HG03460 (cell line): Measurements from ENCODE around the gene TNFSF9.

Experiments
- ATAC-seq: cut with Tn5 transposase; IDR thresholded peaks from one replicate; pipeline ENCODE4 v1.9.1; 2021; ENCODE audit not compliant: unreplicated experiment

TNFSF9 gene, protein sequence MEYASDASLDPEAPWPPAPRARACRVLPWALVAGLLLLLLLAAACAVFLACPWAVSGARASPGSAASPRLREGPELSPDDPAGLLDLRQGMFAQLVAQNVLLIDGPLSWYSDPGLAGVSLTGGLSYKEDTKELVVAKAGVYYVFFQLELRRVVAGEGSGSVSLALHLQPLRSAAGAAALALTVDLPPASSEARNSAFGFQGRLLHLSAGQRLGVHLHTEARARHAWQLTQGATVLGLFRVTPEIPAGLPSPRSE

DNA sequence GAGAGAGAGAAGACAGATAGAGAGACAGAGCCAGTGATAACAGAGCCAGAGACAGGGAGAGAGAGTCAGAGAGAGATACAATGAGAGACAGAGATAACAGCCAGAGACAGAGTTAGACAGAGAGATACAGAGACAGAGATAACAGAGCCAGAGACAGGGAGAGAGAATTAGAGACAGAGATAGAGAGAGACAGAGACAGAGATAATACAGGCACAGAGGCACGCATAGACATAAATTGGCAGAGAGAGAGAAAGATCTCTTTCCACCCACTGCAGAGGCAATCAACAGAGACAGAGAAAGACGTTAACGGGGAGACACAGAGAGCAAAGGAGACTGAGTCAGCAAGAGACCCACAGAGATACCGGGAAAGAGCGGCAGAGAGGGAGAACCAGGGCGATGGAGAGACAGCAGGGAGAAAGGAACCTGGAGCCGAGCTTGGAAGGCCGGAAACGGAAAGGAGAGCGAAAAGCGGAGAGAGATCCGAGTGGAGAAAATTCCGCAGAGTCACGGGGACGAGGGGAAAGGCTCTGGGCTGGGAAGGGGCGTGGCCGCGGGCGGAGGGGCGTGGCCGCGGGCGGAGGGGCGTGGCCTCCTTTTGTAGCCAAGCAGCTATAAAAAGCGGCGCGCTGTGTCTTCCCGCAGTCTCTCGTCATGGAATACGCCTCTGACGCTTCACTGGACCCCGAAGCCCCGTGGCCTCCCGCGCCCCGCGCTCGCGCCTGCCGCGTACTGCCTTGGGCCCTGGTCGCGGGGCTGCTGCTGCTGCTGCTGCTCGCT is at the start of gene TNFSF9:
Gene TNFSF9, plus strand, starts transcription at position 641 of the 777 bp plus-strand sequence. Its CDS starts 11 bp downstream, at position 652.
- peak; percentile 28 for ATAC-seq

- peak; percentile 66 for ATAC-seq
Measured at GRCh38 chr19:6481541-6482342, 49.1 kb upstream of the TNFSF9 start, which contains the start of gene DENND1C. Gene DENND1C, minus strand, starts transcription at chr19:6481787. Its CDS starts 92 bp downstream, at chr19:6481695.

GRCh38 chr19:6482343-6482686 is 48.5 kb upstream of the TNFSF9 start:
- ATAC-seq = no peak

GRCh38 chr19:6483235-6483634 is 47.6 kb upstream of the TNFSF9 start:
- ATAC-seq = no peak

DNA sequence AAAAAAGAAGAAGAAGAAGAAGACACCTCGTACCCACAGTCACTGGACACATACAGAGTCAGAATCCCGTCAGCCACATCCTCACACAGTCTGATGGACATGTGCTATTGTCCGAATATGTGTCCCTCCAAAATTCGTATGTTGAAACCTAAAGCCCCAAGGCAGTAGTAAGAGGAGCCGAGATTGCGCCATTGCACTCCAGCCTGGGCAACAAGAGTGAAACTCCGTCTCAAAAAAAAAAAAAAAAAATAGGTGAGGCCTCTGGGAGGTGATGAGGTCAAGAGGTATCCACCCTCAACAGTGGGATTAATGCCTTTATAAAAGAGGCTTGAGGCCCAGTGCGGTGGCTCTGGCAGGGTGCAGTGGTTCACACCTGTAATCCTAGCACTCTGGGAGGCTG is 46.6 kb upstream of the TNFSF9 start:
- no peak for ATAC-seq

GRCh38 chr19:6484831-6485230 is 46.0 kb upstream of the TNFSF9 start:
- ATAC-seq = no peak

GRCh38 chr19:6489278-6490061 is 41.4 kb upstream of the TNFSF9 start:
- ATAC-seq = no peak

DNA sequence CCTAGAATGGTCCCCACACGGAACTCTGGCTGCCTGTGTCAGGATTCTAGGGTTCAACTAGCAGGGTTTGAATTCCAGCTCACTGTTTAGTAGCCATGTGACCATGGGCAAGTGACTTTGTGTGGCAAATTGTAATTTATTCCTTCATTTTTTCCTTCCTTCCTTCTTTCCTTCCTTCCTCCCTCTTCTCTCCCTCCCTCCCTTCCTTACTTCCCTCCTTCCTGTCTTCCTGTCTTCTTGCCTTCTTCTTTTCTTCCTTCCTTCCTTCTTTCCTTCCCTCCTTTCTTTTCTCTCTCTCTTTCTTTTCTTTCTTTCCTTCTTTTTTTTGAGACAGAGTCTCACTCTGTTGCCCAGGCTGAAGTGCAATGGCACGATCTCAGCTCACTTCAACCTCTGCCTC is 40.7 kb upstream of the TNFSF9 start:
- ATAC-seq = no peak

- no peak for ATAC-seq
Measured at GRCh38 chr19:6491802-6492592, 38.8 kb upstream of the TNFSF9 start.

GRCh38 chr19:6494438-6495036 is 36.3 kb upstream of the TNFSF9 start:
- ATAC-seq = no peak

DNA sequence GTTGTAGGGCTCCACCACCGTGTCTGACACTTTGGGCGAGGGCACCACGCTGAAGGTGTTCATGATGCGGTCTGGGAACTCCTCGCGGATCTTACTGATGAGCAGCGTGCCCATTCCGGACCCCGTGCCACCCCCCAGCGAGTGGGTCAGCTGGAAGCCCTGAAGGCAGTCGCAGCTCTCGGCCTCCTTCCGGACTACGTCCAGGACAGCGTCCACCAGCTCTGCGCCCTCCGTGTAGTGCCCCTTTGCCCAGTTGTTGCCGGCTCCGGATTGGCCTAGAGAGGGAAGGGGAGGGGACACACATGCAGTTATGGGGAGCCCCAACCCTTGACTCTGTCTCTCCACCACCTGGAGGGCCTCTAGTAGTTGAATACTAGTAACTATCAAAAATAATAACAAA is 34.9 kb upstream of the TNFSF9 start:
- no peak for ATAC-seq

DNA sequence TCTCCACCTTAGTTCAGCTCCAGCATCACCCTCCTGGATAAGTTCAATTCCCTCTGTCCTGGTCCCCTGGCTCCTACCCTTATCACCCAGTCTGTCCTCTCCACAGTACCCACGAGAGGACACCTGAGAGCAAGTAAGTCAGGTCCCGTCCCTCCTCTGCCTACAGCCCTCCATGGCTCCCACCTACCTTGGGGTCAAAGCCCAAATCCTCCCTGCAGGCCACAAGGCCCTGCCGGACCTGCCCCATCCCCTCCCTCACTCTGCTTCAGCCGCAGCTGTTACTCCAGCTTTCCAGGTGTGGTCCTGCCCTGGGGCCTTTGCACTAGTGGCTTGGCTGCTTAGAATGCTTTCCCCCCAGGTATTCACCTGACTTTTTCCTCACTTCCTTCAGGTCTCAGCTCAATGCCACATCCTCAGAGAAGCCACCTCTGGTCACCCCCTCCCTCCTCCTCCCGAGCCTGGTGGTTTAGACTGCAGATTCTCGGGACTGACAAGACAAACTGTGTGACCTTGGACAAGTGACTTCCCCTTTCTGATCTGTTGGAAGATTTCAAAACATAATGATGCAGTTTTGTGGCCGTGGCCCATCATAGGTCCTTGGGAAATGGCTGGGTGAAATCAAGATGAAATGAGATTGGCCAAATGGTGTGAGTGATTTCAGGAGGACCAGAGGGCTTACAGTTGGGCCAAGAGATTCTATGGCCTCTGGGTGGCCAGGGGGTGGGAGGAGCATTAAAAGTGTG is 32.4 kb upstream of the TNFSF9 start:
- ATAC-seq = no peak

GRCh38 chr19:6499052-6499790 is 31.6 kb upstream of the TNFSF9 start:
- ATAC-seq = no peak

DNA sequence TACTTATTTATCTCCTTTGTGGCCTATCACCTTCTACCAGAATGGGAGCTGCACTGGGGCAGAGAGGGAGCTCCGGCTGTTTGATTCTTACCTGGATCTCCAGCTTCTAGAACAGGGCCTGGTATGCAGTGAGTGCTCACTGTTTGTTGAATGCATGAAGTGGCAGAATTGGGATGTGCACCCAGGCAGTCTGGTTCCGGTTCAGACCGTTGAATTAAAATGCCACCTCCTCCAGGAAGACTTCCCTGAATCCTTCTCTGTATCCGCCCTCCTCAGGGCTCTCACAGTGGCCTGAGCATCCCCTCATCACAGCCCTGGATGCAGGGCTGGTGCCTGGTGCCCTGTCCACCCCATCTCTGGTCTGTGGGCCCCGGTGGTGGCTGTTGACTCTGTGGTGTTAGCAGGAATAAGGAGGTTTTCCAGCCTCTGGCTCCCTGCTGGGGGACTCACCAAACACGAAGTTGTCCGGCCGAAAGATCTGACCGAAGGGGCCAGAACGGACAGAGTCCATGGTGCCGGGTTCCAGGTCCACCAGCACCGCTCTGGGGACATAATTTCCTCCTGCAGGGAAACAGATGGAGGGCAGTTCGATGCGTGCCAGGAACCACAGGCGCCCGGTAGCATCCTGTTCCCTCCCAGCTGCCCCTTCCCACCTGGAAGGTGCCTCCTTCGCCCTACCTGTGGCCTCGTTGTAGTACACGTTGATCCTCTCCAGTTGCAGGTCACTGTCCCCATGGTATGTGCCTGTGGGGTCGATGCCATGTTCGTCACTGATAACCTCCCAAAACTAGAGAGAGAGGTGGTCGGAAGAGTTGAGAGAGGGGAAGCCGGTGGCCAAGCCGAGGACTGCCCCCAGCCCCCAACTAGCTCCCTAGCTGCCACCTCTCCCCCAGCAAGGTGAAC is 29.7 kb upstream of the TNFSF9 start:
- no peak for ATAC-seq

DNA sequence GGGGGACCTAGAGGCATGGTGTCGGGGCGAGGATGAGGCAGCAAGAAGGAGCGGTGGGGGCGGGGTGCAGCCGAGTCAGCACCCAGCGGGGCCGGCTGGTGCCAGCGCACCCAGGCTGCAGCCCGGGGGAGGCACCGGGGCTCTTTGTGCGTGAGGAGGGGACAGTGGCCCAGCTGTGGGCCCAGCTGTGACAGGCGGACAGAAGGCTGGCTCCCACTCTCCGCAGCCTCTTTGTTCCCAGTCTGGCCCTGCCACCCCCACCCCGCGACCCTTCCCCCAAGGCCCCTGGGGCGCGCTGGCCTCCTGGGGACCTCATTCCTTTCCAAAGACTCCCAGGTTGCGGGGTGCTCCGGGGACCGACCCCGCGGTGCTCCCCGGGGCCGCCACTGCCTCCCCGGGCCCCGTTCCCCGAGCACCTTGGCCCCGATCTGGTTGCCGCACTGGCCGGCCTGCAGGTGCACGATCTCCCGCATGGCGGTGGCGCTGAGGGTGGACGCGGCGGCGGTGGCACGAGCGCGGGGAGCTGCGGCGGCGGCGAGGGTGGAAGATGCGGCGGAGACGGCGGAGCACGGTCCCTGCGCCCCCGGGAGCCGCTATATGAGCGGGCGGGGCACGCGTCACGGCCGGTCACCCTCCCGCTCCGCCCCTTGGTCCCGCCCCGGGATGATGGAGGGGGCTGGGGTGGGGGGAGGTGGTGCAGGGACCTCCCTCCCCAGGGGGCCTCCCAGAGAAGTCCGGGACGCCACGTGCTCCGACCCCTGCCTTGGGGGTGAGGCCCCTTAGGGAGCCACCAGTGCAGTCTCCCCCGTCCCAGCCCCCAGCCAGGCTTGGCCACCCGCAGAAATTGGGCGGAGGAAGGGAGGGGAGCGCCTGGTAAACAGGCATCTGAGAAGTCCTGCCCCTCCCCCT is 28.8 kb upstream of the TNFSF9 start, which contains the start of gene TUBB4A:
Gene TUBB4A, minus strand, starts transcription at position 570 of the 909 bp plus-strand sequence. Its CDS starts 97 bp downstream, at position 473.
- no peak for ATAC-seq
